Measurements from ENCODE around the gene RARA.

RARA gene

DNA sequence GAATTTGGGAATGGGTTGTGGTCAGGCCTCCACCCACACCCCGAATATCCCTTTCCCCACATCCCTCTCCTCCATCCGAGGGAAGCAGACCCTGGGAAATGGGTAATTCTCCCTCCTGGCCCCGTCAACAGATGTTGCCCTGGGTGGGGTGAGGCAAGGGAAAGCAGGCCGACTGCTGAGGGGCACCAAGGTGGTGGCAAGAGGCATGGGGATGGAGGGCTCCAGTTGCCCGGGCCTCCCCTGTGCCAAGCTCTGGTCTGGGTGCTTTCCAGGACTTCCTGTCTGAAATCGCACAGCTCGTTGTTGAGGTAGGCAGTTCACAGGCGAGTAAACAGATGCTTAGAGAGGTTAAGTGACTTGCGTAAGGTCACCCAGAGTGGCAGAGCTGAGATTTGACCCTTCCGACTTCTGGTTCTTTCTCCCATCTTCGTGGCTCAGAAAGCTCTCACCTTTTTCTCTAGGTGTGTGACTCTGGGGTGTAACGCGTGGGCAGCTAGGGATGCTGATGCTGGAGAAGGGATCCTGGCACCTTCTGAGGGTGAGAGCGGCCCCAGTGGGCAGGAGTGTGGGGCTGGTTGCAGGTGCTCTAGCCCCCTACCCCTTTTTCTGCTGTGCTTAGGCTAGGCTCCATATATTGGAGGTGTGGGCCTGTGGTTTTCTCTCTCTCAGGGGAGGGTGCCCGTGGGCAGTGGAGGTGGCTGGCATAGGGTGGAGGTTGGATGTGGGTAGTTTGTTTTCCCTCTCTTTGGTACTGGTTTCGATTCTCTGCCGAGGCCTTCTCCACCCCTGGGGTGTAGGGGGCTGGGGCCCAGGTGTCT lies 17.2 kb downstream of the RARA start:
- DNase-seq (ENCODE audit: insufficient read length) = no peak
- FAIRE-seq = peak; percentile 92
- TF ChIP-seq POLR2A (IDR thresholded peaks at IDR 0.05; ENCODE audit: low read depth, low read length) (no peak), POLR2AphosphoS5 (IDR thresholded peaks at IDR 0.05; ENCODE audit: low read depth, low read length) (no peak; the same call in 1 of the 2 replicates), TAF1 (IDR thresholded peaks at IDR 0.05; ENCODE audit: borderline replicate concordance, low read depth, low read length) (no peak)

GRCh38 chr17:40326832-40327199 lies 17.8 kb downstream of the RARA start:
- DNase-seq (ENCODE audit: insufficient read length) = no peak
- TF ChIP-seq TAF1 (IDR thresholded peaks at IDR 0.05; ENCODE audit: borderline replicate concordance, low read depth, low read length) (no peak), POLR2A (IDR thresholded peaks at IDR 0.05; ENCODE audit: low read depth, low read length) (no peak), POLR2AphosphoS5 (IDR thresholded peaks at IDR 0.05; ENCODE audit: low read depth, low read length) (no peak)
- no peak for FAIRE-seq

DNA sequence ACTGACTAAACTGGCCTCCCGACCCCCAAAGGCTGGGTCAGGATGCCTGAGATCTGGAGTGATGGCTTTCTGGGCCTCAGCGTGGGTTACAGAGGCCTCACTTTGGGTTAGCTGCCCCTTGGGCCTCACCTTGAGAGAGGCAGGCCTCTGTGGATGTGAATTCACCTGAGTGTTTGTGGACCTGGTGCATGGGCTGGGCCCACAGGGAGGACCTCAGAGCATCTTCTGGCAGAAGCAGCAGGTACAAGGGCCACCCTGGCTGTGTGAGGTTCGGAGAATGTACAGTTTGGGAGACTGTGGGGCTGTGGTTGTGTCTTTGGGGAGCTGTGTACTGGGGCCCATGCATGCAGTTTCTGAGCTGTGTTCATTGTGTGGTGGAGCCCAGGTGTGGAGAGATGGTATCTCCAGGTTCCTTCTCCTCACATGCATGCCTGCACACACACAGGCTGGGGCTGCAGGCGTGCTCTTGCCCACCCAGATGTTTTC lies 18.3 kb downstream of the RARA start:
- no peak for DNase-seq (ENCODE audit: insufficient read length)
- FAIRE-seq = no peak
- no peak for TF ChIP-seq POLR2AphosphoS5 (IDR thresholded peaks at IDR 0.05; ENCODE audit: low read depth, low read length)
- no peak for TF ChIP-seq POLR2A (IDR thresholded peaks at IDR 0.05; ENCODE audit: low read depth, low read length)
- TF ChIP-seq TAF1 (IDR thresholded peaks at IDR 0.05; ENCODE audit: borderline replicate concordance, low read depth, low read length) = no peak

GRCh38 chr17:40327735-40328385 lies 18.9 kb downstream of the RARA start:
- TF ChIP-seq POLR2A (IDR thresholded peaks at IDR 0.05; ENCODE audit: low read depth, low read length) = no peak
- TF ChIP-seq TAF1 (IDR thresholded peaks at IDR 0.05; ENCODE audit: borderline replicate concordance, low read depth, low read length) = no peak
- TF ChIP-seq POLR2AphosphoS5 (IDR thresholded peaks at IDR 0.05; ENCODE audit: low read depth, low read length) = no peak
- FAIRE-seq (no peak), DNase-seq (ENCODE audit: insufficient read length) (no peak)

DNA sequence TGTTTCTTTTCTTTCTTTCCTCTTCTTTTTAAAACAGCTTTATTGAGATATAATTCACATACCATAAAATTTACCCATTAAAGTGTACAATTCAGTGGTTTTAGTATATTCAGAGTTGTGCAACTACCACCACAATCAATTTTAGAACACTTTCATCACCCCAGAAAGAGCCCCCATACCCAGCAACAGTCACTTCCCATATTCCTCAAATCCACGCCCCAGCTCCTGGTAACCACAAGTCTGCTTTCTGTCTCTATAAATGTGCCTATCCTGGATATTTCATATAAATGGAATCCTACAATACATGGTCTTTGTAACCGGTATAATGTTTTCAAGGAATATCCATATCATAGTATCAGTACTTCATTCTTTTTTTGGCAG lies 19.4 kb downstream of the RARA start:
- TF ChIP-seq TAF1 (IDR thresholded peaks at IDR 0.05; ENCODE audit: borderline replicate concordance, low read depth, low read length) (no peak), POLR2AphosphoS5 (IDR thresholded peaks at IDR 0.05; ENCODE audit: low read depth, low read length) (no peak), POLR2A (IDR thresholded peaks at IDR 0.05; ENCODE audit: low read depth, low read length) (no peak)
- FAIRE-seq = no peak
- no peak for DNase-seq (ENCODE audit: insufficient read length)

GRCh38 chr17:40329839-40330794 lies 21.1 kb downstream of the RARA start:
- FAIRE-seq = no peak
- TF ChIP-seq POLR2AphosphoS5 (IDR thresholded peaks at IDR 0.05; ENCODE audit: low read depth, low read length) (no peak), TAF1 (IDR thresholded peaks at IDR 0.05; ENCODE audit: borderline replicate concordance, low read depth, low read length) (no peak)
- no peak for DNase-seq (ENCODE audit: insufficient read length)

GRCh38 chr17:40330850-40331470 lies 22.0 kb downstream of the RARA start:
- DNase-seq (ENCODE audit: insufficient read length) = no peak
- TF ChIP-seq TAF1 (IDR thresholded peaks at IDR 0.05; ENCODE audit: borderline replicate concordance, low read depth, low read length) (no peak), POLR2AphosphoS5 (IDR thresholded peaks at IDR 0.05; ENCODE audit: low read depth, low read length) (no peak), POLR2A (IDR thresholded peaks at IDR 0.05; ENCODE audit: low read depth, low read length) (no peak)
- no peak for FAIRE-seq

GRCh38 chr17:40331743-40332641 lies 23.0 kb downstream of the RARA start:
- FAIRE-seq = no peak
- no peak for TF ChIP-seq POLR2A (IDR thresholded peaks at IDR 0.05; ENCODE audit: low read depth, low read length)
- no peak for TF ChIP-seq POLR2AphosphoS5 (IDR thresholded peaks at IDR 0.05; ENCODE audit: low read depth, low read length)
- TF ChIP-seq TAF1 (IDR thresholded peaks at IDR 0.05; ENCODE audit: borderline replicate concordance, low read depth, low read length) = no peak
- no peak for DNase-seq (ENCODE audit: insufficient read length)

DNA sequence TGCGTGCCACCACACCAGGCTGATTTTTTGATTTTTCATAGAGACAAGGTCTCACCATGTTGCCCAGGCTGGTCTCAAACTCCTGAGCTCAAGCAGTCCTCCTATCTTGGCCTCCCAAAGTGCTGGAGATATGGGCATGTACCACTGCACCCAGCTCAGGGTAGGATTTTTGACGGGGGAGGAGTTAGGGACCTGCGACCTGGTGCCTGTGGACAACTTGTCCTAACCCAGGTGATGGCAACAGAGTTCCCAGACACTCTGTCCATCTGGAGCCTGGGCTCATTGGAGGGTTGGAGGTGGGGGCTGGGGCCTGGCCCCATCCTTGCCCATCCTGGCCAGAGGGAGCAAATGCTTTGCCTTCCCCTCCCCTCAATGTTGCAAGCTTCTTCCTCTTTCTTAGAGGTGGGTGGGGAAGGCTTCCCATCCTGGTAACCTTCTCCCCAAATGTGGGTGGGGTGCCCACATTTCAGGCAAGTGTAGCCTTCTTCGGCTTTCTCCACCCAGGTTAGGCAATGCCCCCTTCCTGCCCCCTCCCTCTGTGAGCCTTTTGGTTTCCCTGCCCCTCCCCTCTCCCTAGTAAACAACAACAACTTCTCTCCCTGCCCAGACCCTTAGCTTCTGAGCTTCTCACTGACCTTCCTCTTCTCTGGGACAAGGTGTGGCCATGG lies 24.9 kb downstream of the RARA start:
- TF ChIP-seq TAF1 (IDR thresholded peaks at IDR 0.05; ENCODE audit: borderline replicate concordance, low read depth, low read length) = no peak
- TF ChIP-seq POLR2AphosphoS5 (IDR thresholded peaks at IDR 0.05; ENCODE audit: low read depth, low read length) = no peak
- no peak for TF ChIP-seq POLR2A (IDR thresholded peaks at IDR 0.05; ENCODE audit: low read depth, low read length)
- FAIRE-seq (no peak), DNase-seq (ENCODE audit: insufficient read length) (no peak)
